Mucosa of gallbladder (tissue), 1 donor: ENCODE results near the gene PRKAR2A. TPM values are rescaled to one million over a fixed set of nuclear protein-coding genes. Genes with fewer than 3 reads are reported as not detected.
"Not testable (repeated sequence)": the region's sequence is repeated elsewhere in the genome, so short reads cannot be mapped to it uniquely, and the experiment has no call there.

Experiments
- DNase-seq: peaks from one replicate; pipeline ENCODE4 v3.0.0-alpha.2; 2020; ENCODE audit warnings: low spot score
- total RNA-seq: library from RNA; stranded (reverse); gene quantifications from one replicate; pipeline ENCODE4 v1.2.1, GENCODE V29; 2021
- donor health status: DM: no; HTN: no; CAD: no.

The PRKAR2A gene
- total RNA-seq, 1 donor from 2014 or later, result 61.9 TPM

GRCh38 chr3:48778565-48778964 is 69.1 kb downstream of the PRKAR2A start:
- not testable (repeated sequence) for DNase-seq

DNA sequence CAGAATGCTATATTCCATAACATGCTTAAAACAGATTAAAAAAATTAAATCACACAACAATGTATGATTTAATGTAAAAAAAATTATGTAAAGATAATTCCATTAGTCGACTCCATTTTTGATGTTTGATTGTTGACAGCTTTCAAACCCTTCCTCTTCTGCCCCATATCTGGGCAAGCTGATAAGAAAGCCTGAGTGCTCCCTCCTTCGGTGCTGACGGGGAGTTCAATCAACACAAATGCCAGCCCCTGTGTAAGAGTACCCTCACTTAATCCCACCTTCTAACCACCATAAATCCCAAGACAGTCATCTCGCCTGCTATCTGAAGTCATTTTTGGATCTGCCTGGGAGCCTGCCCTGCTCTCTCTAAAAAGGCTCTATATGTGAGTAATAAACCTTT is 70.8 kb downstream of the PRKAR2A start:
- DNase-seq, result no peak

GRCh38 chr3:48770192-48770502 is 77.5 kb downstream of the PRKAR2A start:
- DNase-seq, result no peak

DNA sequence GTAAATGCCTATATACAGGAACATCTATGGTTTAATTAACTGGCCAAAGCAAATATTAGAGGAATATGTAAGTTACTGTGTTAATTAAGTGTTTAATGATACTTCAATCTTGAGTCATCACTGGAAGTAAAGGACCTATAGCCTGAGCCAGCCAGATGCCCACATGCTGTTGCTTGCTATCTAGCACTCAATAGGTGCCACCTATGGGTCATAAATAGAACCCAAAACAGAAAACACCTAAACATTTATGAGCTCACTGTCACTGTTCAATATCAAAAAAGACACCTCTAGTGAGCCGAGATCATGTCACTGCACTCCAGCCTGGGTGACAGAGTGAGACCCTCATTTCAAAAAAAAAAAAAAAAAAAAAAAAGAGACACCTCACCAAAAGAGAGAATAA is 82.3 kb downstream of the PRKAR2A start:
- DNase-seq, result no peak

- DNase-seq, result no peak
These were observed 84.9 kb downstream of the PRKAR2A start for GRCh38 chr3:48762816-48763215.

DNA sequence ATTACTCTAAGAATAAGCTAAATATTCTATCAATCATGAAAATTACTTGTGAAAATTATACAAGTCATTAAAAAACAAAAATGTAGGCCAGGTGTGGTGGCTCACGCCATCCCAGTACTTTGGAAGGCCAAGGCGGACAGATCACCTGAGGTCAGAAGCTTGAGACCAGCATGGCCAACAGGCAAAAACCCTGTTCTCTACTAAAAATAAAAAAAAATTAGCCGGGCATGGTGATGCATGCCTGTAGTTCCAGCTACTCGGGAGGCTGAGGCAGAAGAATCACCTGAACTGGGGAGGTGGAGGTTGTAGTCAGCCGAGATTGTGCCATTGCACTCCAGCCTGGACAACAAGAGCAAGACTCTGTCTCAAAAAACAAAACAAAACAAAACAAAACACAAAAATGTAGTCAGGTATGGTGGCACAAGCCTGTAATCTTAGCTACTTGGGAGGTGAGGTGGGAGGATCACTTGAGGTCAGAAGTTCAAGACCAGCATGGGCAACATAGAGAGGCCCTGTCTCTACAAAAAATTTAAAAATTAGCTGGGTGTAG is 87.6 kb downstream of the PRKAR2A start:
- DNase-seq, result not testable (repeated sequence)

DNA sequence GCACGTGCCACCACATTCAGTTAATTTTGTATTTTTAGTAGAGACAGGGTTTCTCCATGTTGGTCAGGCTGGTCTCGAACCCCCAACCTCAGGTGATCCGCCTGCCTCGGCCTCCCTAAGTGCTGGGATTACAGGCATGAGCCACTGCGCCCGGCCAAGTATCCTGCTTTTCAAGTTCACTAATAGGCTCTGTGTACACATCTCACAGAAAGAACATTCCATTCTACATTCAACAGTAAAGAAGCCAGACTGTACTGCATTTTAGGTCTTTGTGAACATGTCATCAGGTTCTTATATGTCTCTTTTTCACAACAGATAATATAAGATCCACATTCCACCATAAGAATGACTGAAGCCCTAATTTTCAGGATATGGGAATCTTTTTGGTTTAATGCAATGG is 88.1 kb downstream of the PRKAR2A start:
- not testable (repeated sequence) for DNase-seq

DNA sequence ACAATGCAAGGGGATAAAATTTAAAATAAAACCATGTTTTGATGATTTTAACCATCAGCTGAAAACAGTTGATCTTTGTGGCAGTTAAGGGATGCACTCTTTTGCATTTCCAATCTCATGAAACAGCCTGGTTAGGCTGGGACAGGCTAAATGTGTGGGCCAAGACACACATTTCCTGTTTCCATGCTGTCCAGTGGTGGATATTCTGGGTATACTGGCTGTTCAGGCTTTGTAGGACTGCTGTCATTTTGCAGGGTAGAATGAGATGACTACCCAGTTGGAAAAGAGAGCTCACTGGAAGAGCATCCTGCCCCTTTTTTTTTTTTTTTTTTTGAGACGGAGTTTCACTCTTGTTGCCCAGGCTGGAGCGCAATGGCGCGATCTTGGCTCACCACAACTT is 88.6 kb downstream of the PRKAR2A start:
- DNase-seq, result no peak

DNA sequence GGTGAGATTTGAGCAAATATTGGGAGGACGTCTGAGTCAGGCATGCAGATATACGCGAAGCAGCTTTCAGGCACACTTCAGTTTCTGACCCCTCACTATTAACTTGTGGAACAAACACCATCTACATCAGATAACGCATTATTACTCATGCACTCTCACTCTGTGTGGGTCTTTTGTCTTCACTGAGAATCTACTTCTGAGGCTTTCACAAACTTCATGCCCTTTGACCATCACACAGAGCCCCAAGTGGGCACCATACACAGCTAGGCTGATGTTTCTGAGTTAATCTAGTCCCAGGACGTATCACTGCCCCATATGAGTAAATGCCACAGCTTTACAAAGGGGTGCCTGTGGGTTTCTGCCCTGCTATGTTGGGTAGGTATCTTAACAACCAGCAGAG is 91.0 kb downstream of the PRKAR2A start:
- no peak for DNase-seq

GRCh38 chr3:48750856-48751255 is 96.8 kb downstream of the PRKAR2A start:
- DNase-seq, result no peak

DNA sequence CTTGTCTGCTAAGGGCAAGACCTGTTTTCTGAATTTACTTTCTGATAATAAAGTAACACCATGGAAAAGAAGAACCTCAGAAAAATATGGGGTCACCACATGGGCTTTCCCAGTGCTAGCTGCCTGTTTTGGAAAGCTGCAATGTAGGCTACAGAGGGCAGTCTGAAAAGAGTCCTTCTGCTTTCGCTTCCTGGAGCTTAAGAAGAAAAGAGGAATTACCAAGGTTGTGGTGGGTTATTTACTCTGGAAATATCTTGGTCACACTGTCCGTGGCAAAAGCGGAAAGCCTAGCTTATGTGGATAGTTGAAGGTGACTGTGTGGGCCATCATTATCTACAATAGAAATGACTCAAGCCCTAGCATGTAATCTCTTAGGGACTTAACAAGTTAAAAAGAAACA is 98.9 kb downstream of the PRKAR2A start:
- DNase-seq, result no peak

DNA sequence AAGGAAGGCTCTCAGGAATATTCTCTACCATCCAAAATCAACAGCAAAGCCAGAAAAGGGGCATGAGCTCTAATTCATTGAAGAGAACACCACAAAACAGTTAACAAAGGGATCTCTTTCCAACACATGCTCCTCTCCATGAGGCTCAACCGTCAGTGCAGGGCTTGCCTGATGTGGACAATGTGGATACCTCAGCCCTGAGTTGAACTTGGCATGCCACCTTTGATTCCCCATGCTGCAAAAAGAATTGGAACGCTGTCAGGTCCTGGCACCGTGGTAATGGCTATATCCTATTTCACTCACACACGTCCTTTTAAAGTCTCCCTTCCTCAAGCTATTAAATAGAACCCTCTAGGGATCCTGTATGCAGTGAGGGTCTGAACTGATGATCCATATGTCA is 100.0 kb downstream of the PRKAR2A start:
- no peak for DNase-seq

- DNase-seq, result no peak
These were observed 100.6 kb downstream of the PRKAR2A start for GRCh38 chr3:48747015-48747615.

GRCh38 chr3:48743773-48744172 is 103.9 kb downstream of the PRKAR2A start:
- DNase-seq, result no peak

DNA sequence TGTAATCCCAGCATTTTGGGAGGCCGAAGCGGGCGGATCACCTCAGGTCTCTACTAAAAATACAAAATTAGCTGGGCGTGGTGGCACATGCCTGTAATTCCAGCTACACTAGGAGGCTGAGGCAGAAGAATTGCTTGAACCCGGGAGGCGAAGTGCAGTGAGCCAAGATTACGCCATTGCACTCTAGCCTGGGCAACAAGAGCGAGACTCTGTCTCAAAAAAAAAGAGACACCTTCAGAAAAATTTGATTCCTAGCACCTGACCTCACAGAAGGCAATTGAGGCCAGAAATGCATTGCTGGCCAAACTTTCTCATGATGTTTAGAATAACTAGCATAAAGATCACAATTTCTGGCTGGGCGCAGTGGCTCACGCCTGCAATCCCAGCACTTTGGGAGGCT is 106.4 kb downstream of the PRKAR2A start:
- DNase-seq, result not testable (repeated sequence)

- peak; percentile 87 for DNase-seq
These were observed 107.5 kb downstream of the PRKAR2A start for GRCh38 chr3:48739955-48740823.

- DNase-seq, result no peak
These were observed 108.1 kb downstream of the PRKAR2A start for GRCh38 chr3:48739617-48739954.

GRCh38 chr3:48738926-48739616 is 108.6 kb downstream of the PRKAR2A start:
- no peak for DNase-seq

- DNase-seq, result peak; percentile 15
These were observed 109.5 kb downstream of the PRKAR2A start for GRCh38 chr3:48738144-48738536.

GRCh38 chr3:48735075-48735767 is 112.5 kb downstream of the PRKAR2A start:
- DNase-seq, result not testable (repeated sequence)

DNA sequence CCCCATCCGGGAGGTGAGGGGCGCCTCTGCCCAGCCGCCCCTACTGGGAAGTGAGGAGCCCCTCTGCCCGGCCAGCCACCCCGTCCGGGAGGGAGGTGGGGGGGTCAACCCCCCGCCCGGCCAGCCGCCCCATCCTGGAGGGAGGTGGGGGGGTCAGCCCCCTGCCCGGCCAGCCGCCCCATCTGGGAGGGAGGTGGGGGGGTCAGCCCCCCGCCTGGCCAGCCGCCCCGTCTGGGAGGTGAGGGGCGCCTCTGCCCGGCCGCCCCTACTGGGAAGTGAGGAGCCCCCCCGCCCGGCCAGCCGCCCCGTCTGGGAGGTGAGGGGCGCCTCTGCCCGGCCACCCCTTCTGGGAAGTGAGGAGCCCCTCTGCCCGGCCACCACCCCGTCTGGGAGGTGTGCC is 113.1 kb downstream of the PRKAR2A start:
- DNase-seq, result not testable (repeated sequence)
